ENCODE data around the gene EDC4. TPM values are rescaled to one million over a fixed set of nuclear protein-coding genes. Genes with fewer than 3 reads are reported as not detected.

EDC4 gene
- total and polyA plus RNA-seq, 2 of the 13 experiments (the other 11 are each of a cell fraction or from before 2014, with no cell fraction given), result 51.4 to 59.1 TPM

DNA sequence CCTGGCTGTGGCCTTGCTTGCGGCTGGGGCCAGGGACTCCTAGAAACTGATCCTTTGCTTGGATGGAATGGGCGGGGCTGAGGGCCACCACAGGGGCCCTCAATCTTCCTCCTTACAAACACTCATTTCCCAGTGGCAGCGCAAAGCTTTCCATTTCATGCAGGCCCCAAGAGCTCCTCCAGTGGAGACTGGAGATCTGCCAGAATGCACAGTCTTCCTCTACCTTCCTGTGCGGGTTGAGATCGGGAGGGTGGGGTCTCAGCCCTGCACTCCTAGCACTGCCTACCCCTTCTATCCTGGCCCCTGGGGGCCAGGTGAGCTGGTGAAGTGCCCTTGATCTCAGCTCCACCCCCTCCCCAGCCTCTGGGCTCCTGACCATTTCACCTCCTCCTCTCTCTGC is 13.5 kb downstream of the EDC4 start:
- Histone ChIP-seq H3K4me1 (ENCODE audit: insufficient read depth, low read length) (peaks cover 31% of the 10 kb centered on the region), H3K9me3 (ENCODE audit: low read length) (no peaks in the 10 kb centered on the region), H3K9ac (ENCODE audit: insufficient read depth, low read depth, low read length) (no peak overlapping the region), H3K4me3 (replicated peaks in 1 of 3; ENCODE audit: insufficient read depth in 1 of 3, low read depth in 2 of 3, low read length in 3 of 3) (no peak overlapping the region), H3K27ac (ENCODE audit: extremely low read length, insufficient read depth, low read length) (peak overlapping the region; percentile 13), H2AFZ (ENCODE audit: low read length) (no peak overlapping the region), H3K4me2 (ENCODE audit: low read depth, low read length) (no peak overlapping the region), H3K27me3 (ENCODE audit: control insufficient read depth in 1 of 2, insufficient read depth in 2 of 2, low read length in 2 of 2) (no peaks in the 10 kb centered on the region), H4K20me1 (ENCODE audit: insufficient read depth, low read length) (no peaks in the 10 kb centered on the region), H3K79me2 (ENCODE audit: insufficient read depth, low read length) (no peaks in the 10 kb centered on the region), H3K36me3 (replicated peaks in 1 of 2; ENCODE audit: control insufficient read depth in 1 of 2, insufficient read depth in 2 of 2, low read length in 2 of 2) (peaks cover 19 to 41% of the 10 kb centered on the region in 2 experiments)
- no peak for DNase-seq (ENCODE audit: low spot score)
- BruUV-seq (replicated peaks), result no TSS peak
- WGBS (ENCODE audit: low lambda C conversion rate), result 94% methylated on average over 4 of the region's 5 CpGs
- no peak for ATAC-seq
- intact Hi-C loops (cut with micrococcal nuclease; ENCODE audit: unreplicated experiment), result no loop called here
- in situ Hi-C loops (cut with HindIII; ENCODE audit: extremely low pct_ligation_motif_present, low pct_unique_long_range_greater_than_20kb), result loop anchor here (5.0 to 10.0 kb wide), 2 partner anchors 41 to 158 kb away; no protein-coding TSS in a partner anchor
- ChIA-PET POLR2A (interaction anchor here (1.0 to 1.2 kb wide), 2 partner anchors 29 to 49 kb away, joined by 3 to 4 read pairs; no protein-coding TSS in a partner anchor), CTCF (ENCODE audit: low intra/inter-chr PET ratio, low total read pairs) (interaction anchor here (5.3 kb wide), 1 partner anchor 42 kb away, joined by 63 read pairs; no protein-coding TSS in a partner anchor)
- FAIRE-seq, result no peak
- TF ChIP-seq KLF15 (CRISPR knock-in tag; IDR thresholded peaks at IDR 0.05; ENCODE audit: borderline replicate concordance) (no peak), ZNF138 (CRISPR knock-in tag; IDR thresholded peaks at IDR 0.05; ENCODE audit: low read depth) (no peak), ZNF430 (CRISPR knock-in tag; IDR thresholded peaks at IDR 0.05) (no peak), TEAD3 (CRISPR knock-in tag; optimal IDR thresholded peaks at IDR 0.05; ENCODE audit: borderline replicate concordance) (no peak), SALL2 (CRISPR knock-in tag; IDR thresholded peaks at IDR 0.05) (no peak), ZNF333 (CRISPR knock-in tag; IDR thresholded peaks at IDR 0.05; ENCODE audit: borderline replicate concordance) (no peak), SYNCRIP (IDR thresholded peaks at IDR 0.05; ENCODE audit: insufficient read depth, low read depth, low read length) (no peak)
- TF ChIP-seq, protein P1, sequence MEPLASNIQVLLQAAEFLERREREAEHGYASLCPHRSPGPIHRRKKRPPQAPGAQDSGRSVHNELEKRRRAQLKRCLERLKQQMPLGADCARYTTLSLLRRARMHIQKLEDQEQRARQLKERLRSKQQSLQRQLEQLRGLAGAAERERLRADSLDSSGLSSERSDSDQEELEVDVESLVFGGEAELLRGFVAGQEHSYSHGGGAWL (CRISPR knock-in tag; IDR thresholded peaks at IDR 0.05), result no peak
- TF ChIP-seq, protein P2, sequence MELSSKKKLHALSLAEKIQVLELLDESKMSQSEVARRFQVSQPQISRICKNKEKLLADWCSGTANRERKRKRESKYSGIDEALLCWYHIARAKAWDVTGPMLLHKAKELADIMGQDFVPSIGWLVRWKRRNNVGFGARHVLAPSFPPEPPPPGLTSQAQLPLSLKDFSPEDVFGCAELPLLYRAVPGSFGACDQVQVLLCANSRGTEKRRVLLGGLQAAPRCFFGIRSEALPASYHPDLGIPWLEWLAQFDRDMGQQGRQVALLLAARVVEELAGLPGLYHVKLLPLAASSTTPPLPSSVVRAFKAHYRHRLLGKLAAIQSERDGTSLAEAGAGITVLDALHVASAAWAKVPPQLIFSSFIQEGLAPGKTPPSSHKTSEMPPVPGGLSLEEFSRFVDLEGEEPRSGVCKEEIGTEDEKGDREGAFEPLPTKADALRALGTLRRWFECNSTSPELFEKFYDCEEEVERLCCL (CRISPR knock-in tag; IDR thresholded peaks at IDR 0.05; ENCODE audit: borderline replicate concordance), result no peak
- TF ChIP-seq, protein P3, sequence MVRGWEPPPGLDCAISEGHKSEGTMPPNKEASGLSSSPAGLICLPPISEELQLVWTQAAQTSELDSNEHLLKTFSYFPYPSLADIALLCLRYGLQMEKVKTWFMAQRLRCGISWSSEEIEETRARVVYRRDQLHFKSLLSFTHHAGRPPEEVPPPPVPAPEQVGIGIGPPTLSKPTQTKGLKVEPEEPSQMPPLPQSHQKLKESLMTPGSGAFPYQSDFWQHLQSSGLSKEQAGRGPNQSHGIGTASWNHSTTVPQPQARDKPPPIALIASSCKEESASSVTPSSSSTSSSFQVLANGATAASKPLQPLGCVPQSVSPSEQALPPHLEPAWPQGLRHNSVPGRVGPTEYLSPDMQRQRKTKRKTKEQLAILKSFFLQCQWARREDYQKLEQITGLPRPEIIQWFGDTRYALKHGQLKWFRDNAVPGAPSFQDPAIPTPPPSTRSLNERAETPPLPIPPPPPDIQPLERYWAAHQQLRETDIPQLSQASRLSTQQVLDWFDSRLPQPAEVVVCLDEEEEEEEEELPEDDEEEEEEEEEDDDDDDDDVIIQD (CRISPR knock-in tag; IDR thresholded peaks at IDR 0.05; ENCODE audit: low read depth), result no peak
- TF ChIP-seq, protein P4, sequence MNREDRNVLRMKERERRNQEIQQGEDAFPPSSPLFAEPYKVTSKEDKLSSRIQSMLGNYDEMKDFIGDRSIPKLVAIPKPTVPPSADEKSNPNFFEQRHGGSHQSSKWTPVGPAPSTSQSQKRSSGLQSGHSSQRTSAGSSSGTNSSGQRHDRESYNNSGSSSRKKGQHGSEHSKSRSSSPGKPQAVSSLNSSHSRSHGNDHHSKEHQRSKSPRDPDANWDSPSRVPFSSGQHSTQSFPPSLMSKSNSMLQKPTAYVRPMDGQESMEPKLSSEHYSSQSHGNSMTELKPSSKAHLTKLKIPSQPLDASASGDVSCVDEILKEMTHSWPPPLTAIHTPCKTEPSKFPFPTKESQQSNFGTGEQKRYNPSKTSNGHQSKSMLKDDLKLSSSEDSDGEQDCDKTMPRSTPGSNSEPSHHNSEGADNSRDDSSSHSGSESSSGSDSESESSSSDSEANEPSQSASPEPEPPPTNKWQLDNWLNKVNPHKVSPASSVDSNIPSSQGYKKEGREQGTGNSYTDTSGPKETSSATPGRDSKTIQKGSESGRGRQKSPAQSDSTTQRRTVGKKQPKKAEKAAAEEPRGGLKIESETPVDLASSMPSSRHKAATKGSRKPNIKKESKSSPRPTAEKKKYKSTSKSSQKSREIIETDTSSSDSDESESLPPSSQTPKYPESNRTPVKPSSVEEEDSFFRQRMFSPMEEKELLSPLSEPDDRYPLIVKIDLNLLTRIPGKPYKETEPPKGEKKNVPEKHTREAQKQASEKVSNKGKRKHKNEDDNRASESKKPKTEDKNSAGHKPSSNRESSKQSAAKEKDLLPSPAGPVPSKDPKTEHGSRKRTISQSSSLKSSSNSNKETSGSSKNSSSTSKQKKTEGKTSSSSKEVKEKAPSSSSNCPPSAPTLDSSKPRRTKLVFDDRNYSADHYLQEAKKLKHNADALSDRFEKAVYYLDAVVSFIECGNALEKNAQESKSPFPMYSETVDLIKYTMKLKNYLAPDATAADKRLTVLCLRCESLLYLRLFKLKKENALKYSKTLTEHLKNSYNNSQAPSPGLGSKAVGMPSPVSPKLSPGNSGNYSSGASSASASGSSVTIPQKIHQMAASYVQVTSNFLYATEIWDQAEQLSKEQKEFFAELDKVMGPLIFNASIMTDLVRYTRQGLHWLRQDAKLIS (CRISPR knock-in tag; IDR thresholded peaks at IDR 0.05), result no peak
- TF ChIP-seq, protein P5, sequence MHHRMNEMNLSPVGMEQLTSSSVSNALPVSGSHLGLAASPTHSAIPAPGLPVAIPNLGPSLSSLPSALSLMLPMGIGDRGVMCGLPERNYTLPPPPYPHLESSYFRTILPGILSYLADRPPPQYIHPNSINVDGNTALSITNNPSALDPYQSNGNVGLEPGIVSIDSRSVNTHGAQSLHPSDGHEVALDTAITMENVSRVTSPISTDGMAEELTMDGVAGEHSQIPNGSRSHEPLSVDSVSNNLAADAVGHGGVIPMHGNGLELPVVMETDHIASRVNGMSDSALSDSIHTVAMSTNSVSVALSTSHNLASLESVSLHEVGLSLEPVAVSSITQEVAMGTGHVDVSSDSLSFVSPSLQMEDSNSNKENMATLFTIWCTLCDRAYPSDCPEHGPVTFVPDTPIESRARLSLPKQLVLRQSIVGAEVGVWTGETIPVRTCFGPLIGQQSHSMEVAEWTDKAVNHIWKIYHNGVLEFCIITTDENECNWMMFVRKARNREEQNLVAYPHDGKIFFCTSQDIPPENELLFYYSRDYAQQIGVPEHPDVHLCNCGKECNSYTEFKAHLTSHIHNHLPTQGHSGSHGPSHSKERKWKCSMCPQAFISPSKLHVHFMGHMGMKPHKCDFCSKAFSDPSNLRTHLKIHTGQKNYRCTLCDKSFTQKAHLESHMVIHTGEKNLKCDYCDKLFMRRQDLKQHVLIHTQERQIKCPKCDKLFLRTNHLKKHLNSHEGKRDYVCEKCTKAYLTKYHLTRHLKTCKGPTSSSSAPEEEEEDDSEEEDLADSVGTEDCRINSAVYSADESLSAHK (CRISPR knock-in tag; IDR thresholded peaks at IDR 0.05; ENCODE audit: borderline replicate concordance), result no peak
- TF ChIP-seq, protein P6, sequence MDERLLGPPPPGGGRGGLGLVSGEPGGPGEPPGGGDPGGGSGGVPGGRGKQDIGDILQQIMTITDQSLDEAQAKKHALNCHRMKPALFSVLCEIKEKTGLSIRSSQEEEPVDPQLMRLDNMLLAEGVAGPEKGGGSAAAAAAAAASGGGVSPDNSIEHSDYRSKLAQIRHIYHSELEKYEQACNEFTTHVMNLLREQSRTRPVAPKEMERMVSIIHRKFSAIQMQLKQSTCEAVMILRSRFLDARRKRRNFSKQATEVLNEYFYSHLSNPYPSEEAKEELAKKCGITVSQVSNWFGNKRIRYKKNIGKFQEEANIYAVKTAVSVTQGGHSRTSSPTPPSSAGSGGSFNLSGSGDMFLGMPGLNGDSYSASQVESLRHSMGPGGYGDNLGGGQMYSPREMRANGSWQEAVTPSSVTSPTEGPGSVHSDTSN (CRISPR knock-in tag; IDR thresholded peaks at IDR 0.05), result no peak
